Natural killer cell (primary cell): Measurements from ENCODE around the gene MIEF1. TPM values are rescaled to one million over a fixed set of nuclear protein-coding genes. Genes with fewer than 3 reads are reported as not detected.
A peak's percentile ranks its signal among the peaks of the same experiment; 100 is the strongest.

Experiments
- ATAC-seq, 3 donors: fragments of 150-1000 bp in 2 of 3; fragments of 200-7000 bp in 1 of 3; cut with Tn5 transposase; 1 replicate in 1 of 3; 2 replicates in 2 of 3; pipeline ENCODE4 v1.10.0; 2021; ENCODE audit warnings: mild to moderate bottlenecking in 2 of 3, moderate library complexity in 2 of 3
- DNase-seq, 2 donors: peaks; one replicate each; pipeline versions ENCODE4 v3.0.0 to v3.0.0-alpha.2; 2013 to 2021; ENCODE audit warnings: mixed read lengths in 1 of 2
- H3K27ac ChIP-seq: one replicate; pipeline ENCODE4 v1.5.1; 2013; ENCODE audit warnings: mild to moderate bottlenecking, low read length
- H3K27me3 ChIP-seq: one replicate; pipeline ENCODE4 v1.6.1; 2013; ENCODE audit warnings: low read length; ENCODE audit not compliant: control insufficient read depth, insufficient read depth
- H3K36me3 ChIP-seq: one replicate; pipeline ENCODE4 v1.6.1; 2013; ENCODE audit warnings: low read length; ENCODE audit not compliant: control insufficient read depth, insufficient read depth
- H3K4me1 ChIP-seq: one replicate; pipeline ENCODE4 v1.6.1; 2013; ENCODE audit warnings: low read length; ENCODE audit not compliant: control insufficient read depth, insufficient read depth
- H3K4me3 ChIP-seq: one replicate; pipeline ENCODE4 v1.5.1; 2013; ENCODE audit warnings: low read length
- H3K9me3 ChIP-seq: one replicate; pipeline ENCODE4 v1.6.1; 2013; ENCODE audit warnings: low read length; ENCODE audit not compliant: control insufficient read depth, insufficient read depth
- H3K27ac Mint-ChIP-seq, 2 donors: one replicate each; pipeline ENCODE4 v1.8.0; 2022; ENCODE audit warnings: mild to moderate bottlenecking in 2 of 2, mixed read lengths in 2 of 2, moderate library complexity in 1 of 2
- H3K27me3 Mint-ChIP-seq, 2 donors: one replicate each; pipeline ENCODE4 v1.8.0; 2022; ENCODE audit warnings: low read depth in 2 of 2, mixed read lengths in 2 of 2
- H3K36me3 Mint-ChIP-seq: one replicate; pipeline ENCODE4 v1.8.0; 2022; ENCODE audit warnings: mixed read lengths
- H3K4me1 Mint-ChIP-seq, 2 donors: one replicate each; pipeline ENCODE4 v1.8.0; 2022; ENCODE audit warnings: mixed read lengths in 2 of 2
- H3K4me3 Mint-ChIP-seq: one replicate; pipeline ENCODE4 v1.8.0; 2022; ENCODE audit warnings: mild to moderate bottlenecking, moderate library complexity, mixed read lengths
- H3K9me3 Mint-ChIP-seq, 2 donors: one replicate each; pipeline ENCODE4 v1.8.0; 2022; ENCODE audit warnings: mixed read lengths in 2 of 2
- WGBS: methylation state at CpG from one replicate; pipeline ENCODE4 v1.1.7; 2013; ENCODE audit warnings: missing lambda C conversion rate; ENCODE audit not compliant: insufficient coverage; 5-methylcytosine and 5-hydroxymethylcytosine counted together
- intact Hi-C: fragments of 100-400 bp; cut with micrococcal nuclease; formaldehyde crosslinking; loops from one replicate; pipeline ENCODE4 v1.14.2; 2022
- total RNA-seq, 4 donors: library from RNA; stranded (reverse); fragments of 120-200 nt in 1 of 4; gene quantifications; one replicate each; pipeline versions ENCODE4 v1.2.3 to v1.2.4, GENCODE V29; 2013 to 2022
- TF ChIP-seq, protein P1 (sequence below): fragments of 200-600 bp; IDR thresholded peaks from one replicate; pipeline ENCODE4 v1.8.0; 2022; ENCODE audit warnings: antibody characterized with exemption

MIEF1 gene
- total RNA-seq, 3 donors from 2014 or later (not counting 1 experiment from before 2014, with no cell fraction given) = 16.1 to 27.6 (median 25.1) TPM

GRCh38 chr22:39489094-39490068 is 12.7 kb upstream of the MIEF1 start:
- no peak overlapping the region for H3K4me3 Mint-ChIP-seq
- Histone ChIP-seq H3K36me3 (no peaks in the 10 kb centered on the region), H3K9me3 (no peaks in the 10 kb centered on the region), H3K4me1 (peaks cover 5% of the 10 kb centered on the region), H3K27me3 (no peaks in the 10 kb centered on the region), H3K27ac (no peak overlapping the region), H3K4me3 (no peak overlapping the region)
- ATAC-seq = no peak
- no peaks in the 10 kb centered on the region for H3K9me3 Mint-ChIP-seq
- 89% methylated on average over 16 of the region's 17 CpGs for WGBS
- no peaks in the 10 kb centered on the region for H3K36me3 Mint-ChIP-seq
- intact Hi-C loops = no loop called here
- H3K27ac Mint-ChIP-seq = no peak overlapping the region
- TF ChIP-seq, protein P1, sequence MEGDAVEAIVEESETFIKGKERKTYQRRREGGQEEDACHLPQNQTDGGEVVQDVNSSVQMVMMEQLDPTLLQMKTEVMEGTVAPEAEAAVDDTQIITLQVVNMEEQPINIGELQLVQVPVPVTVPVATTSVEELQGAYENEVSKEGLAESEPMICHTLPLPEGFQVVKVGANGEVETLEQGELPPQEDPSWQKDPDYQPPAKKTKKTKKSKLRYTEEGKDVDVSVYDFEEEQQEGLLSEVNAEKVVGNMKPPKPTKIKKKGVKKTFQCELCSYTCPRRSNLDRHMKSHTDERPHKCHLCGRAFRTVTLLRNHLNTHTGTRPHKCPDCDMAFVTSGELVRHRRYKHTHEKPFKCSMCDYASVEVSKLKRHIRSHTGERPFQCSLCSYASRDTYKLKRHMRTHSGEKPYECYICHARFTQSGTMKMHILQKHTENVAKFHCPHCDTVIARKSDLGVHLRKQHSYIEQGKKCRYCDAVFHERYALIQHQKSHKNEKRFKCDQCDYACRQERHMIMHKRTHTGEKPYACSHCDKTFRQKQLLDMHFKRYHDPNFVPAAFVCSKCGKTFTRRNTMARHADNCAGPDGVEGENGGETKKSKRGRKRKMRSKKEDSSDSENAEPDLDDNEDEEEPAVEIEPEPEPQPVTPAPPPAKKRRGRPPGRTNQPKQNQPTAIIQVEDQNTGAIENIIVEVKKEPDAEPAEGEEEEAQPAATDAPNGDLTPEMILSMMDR = no peak
- DNase-seq = no peak
- peaks cover 6 to 7% of the 10 kb centered on the region in 2 donors for H3K4me1 Mint-ChIP-seq
- H3K27me3 Mint-ChIP-seq = no peaks in the 10 kb centered on the region

DNA sequence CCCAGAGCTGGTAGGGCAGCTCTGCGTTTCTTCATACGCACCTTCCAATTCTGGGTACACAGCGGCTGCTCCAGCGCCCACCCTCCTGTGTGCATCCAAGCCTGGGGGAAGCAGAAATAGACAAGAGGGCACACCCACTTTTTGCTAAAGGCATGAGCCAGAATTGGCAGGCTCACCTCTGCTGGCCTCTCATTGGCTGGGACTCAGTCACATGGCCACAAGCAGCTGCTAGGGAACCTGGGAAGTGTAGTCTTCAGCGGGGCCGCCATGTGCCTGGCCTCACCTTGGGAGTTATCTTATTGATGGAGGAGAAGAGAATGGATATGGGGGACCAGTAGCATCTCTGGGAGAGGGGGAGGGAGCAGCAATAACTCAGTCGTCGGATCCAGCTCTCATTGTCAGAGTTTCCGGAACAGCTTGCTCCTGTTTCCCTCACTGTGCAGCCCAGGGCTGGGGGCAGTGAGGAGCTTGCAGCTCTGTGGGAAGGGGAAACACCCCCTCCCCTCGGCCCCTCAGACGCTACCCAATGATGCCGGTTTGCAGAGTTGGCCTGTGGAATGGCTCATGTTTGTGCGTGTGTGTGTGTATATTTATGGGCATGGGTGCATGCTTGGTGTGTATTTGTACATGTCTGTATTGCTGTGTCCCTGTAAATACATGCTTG is 11.8 kb upstream of the MIEF1 start:
- H3K27ac Mint-ChIP-seq = no peak overlapping the region
- Histone ChIP-seq H3K27ac (no peak overlapping the region), H3K36me3 (no peaks in the 10 kb centered on the region), H3K27me3 (no peaks in the 10 kb centered on the region), H3K4me3 (no peak overlapping the region), H3K4me1 (peaks cover 5% of the 10 kb centered on the region), H3K9me3 (no peaks in the 10 kb centered on the region)
- intact Hi-C loops = no loop called here
- TF ChIP-seq, protein P1 = no peak
- DNase-seq = peak; percentile 54 to 86
- H3K27me3 Mint-ChIP-seq = no peaks in the 10 kb centered on the region
- no peaks in the 10 kb centered on the region for H3K36me3 Mint-ChIP-seq
- H3K4me1 Mint-ChIP-seq = peaks cover 6 to 7% of the 10 kb centered on the region in 2 donors
- 53% methylated on average over 13 of the region's 13 CpGs for WGBS
- no peaks in the 10 kb centered on the region for H3K9me3 Mint-ChIP-seq
- ATAC-seq = peak; percentile 79 to 98 (median 97)
- no peak overlapping the region for H3K4me3 Mint-ChIP-seq

- TF ChIP-seq, protein P1 = no peak
- DNase-seq (no peak), ATAC-seq (no peak)
- H3K27ac Mint-ChIP-seq = no peak overlapping the region
- H3K27me3 ChIP-seq = no peaks in the 10 kb centered on the region
- H3K4me1 Mint-ChIP-seq = peaks cover 6 to 7% of the 10 kb centered on the region in 2 donors
- H3K27ac ChIP-seq = no peak overlapping the region
- H3K4me3 ChIP-seq = no peak overlapping the region
- no peaks in the 10 kb centered on the region for H3K36me3 Mint-ChIP-seq
- no peaks in the 10 kb centered on the region for H3K9me3 Mint-ChIP-seq
- intact Hi-C loops = no loop called here
- WGBS = 89% methylated on average over 7 of the region's 9 CpGs
- H3K9me3 ChIP-seq = no peaks in the 10 kb centered on the region
- H3K4me1 ChIP-seq = peaks cover 5% of the 10 kb centered on the region
- H3K36me3 ChIP-seq = no peaks in the 10 kb centered on the region
- no peak overlapping the region for H3K4me3 Mint-ChIP-seq
- no peaks in the 10 kb centered on the region for H3K27me3 Mint-ChIP-seq
These were observed 11.0 kb upstream of the MIEF1 start for GRCh38 chr22:39490966-39491680.
